Keratinocyte (primary cell): ENCODE data around the gene ARSI. TPM values are rescaled to one million over a fixed set of nuclear protein-coding genes. Genes with fewer than 3 reads are reported as not detected.

Experiments used
- DNase-seq: peaks from one replicate; pipeline ENCODE4 v3.0.0-alpha.2; 2011; ENCODE audit warnings: low read depth, missing footprints, low spot score
- FAIRE-seq: peaks from 2 replicates; lab custom pipeline; 2011; peaks lifted over from hg19 to GRCh38; lab: Jason Lieb, UNC
- H2AFZ ChIP-seq: 2 replicates; pipeline ENCODE4 v1.6.0; 2012; ENCODE audit warnings: low read length, control low read depth, inconsistent platforms; ENCODE audit not compliant: control insufficient read depth
- H3K27ac ChIP-seq: 2 replicates; pipeline ENCODE4 v1.5.1; 2011; ENCODE audit warnings: low read length; ENCODE audit not compliant: control insufficient read depth, insufficient read depth
- H3K27me3 ChIP-seq: 3 replicates; pipeline ENCODE4 v1.6.0; 2011; ENCODE audit warnings: low read length; ENCODE audit not compliant: control insufficient read depth, insufficient read depth; ENCODE audit errors: extremely low read depth
- H3K36me3 ChIP-seq, 2 experiments: 2 replicates in 1 of 2; 3 replicates in 1 of 2; pipeline ENCODE4 v1.5.1; 2011; ENCODE audit warnings: low read length in 2 of 2, mild to moderate bottlenecking in 1 of 2; ENCODE audit not compliant: control insufficient read depth in 2 of 2, insufficient read depth in 2 of 2; ENCODE audit errors: extremely low read depth in 1 of 2
- H3K4me1 ChIP-seq: 3 replicates; pipeline ENCODE4 v1.5.1; 2011; ENCODE audit warnings: low read length; ENCODE audit not compliant: control insufficient read depth, insufficient read depth; ENCODE audit errors: extremely low read depth
- H3K4me2 ChIP-seq: 3 replicates; pipeline ENCODE4 v1.6.0; 2011; ENCODE audit warnings: low read depth, low read length; ENCODE audit not compliant: control insufficient read depth, insufficient read depth; ENCODE audit errors: extremely low read depth
- H3K4me3 ChIP-seq, 3 experiments: fragments of 200-600 bp in 1 of 3; sonication (generic) in 1 of 3; 2 replicates in 2 of 3; 3 replicates in 1 of 3; pipeline ENCODE4 v1.5.1; 2011 to 2016; ENCODE audit warnings: low read length in 3 of 3, mild to moderate bottlenecking in 3 of 3, control low read depth in 2 of 3, inconsistent platforms in 1 of 3, low read depth in 1 of 3, mixed read lengths in 1 of 3, mixed run types in 1 of 3, moderate library complexity in 1 of 3; ENCODE audit not compliant: control insufficient read depth in 2 of 3, insufficient read depth in 2 of 3; ENCODE audit errors: extremely low read depth in 1 of 3
- H3K79me2 ChIP-seq: 2 replicates; pipeline ENCODE4 v1.6.0; 2012; ENCODE audit warnings: low read length; ENCODE audit not compliant: control insufficient read depth, insufficient read depth
- H3K9ac ChIP-seq: 3 replicates; pipeline ENCODE4 v1.6.0; 2011; ENCODE audit warnings: low read length; ENCODE audit not compliant: control insufficient read depth, insufficient read depth; ENCODE audit errors: extremely low read depth
- H3K9me1 ChIP-seq: 3 replicates; pipeline ENCODE4 v1.6.0; 2011; ENCODE audit warnings: low read length; ENCODE audit not compliant: control insufficient read depth, insufficient read depth; ENCODE audit errors: extremely low read depth
- H3K9me3 ChIP-seq: 2 replicates; pipeline ENCODE4 v1.5.1; 2012; ENCODE audit warnings: low read depth, low read length; ENCODE audit not compliant: control insufficient read depth
- H4K20me1 ChIP-seq: 3 replicates; pipeline ENCODE4 v1.6.0; 2011; ENCODE audit warnings: low read length; ENCODE audit not compliant: control insufficient read depth, insufficient read depth; ENCODE audit errors: extremely low read depth
- EZH2 ChIP-seq: IDR thresholded peaks from one replicate; pipeline ENCODE4 v1.6.1; 2012; ENCODE audit warnings: inconsistent platforms, mild to moderate bottlenecking, low read length, moderate library complexity
- dilution Hi-C: fragments of 300-500 bp; cut with MboI; formaldehyde crosslinking; loops from one replicate; pipeline ENCODE4 v1.7.0; 2020; ENCODE audit warnings: low sequenced_read_pairs; ENCODE audit not compliant: extremely low pct_ligation_motif_present
- polyA plus RNA-seq, 5 experiments: library from polyadenylated mRNA; depleted of rRNA in 3 of 5; stranded (reverse) in 3 of 5; stranded (forward) in 1 of 5; unstranded in 1 of 5; fragments of >200 nt; gene quantifications; 1 replicate in 1 of 5; 2 replicates in 3 of 5; 3 replicates in 1 of 5; pipeline versions ENCODE4 v1.2.1 to v1.2.3, GENCODE V29; 2011 to 2012; ENCODE audit warnings: missing spikeins in 2 of 5, low read depth in 1 of 5, low replicate concordance in 1 of 5
- TF ChIP-seq, protein P1 (sequence below), 3 experiments: IDR thresholded peaks in 1 of 3; conservative IDR thresholded peaks in 1 of 3; optimal IDR thresholded peaks in 1 of 3; 2 replicates in 2 of 3; 3 replicates in 1 of 3; pipeline versions ENCODE3 to v1.5.1; 2011; ENCODE audit warnings: low read length in 3 of 3, mild to moderate bottlenecking in 3 of 3, moderate library complexity in 2 of 3, control low read depth in 1 of 3, inconsistent platforms in 1 of 3; ENCODE audit not compliant: insufficient read depth in 2 of 3; ENCODE audit errors: extremely low read depth in 1 of 3

ARSI gene
- polyA plus RNA-seq, 1 donor (not counting 4 experiments of a cell fraction or from before 2014, with no cell fraction given) = 1.7 TPM

DNA sequence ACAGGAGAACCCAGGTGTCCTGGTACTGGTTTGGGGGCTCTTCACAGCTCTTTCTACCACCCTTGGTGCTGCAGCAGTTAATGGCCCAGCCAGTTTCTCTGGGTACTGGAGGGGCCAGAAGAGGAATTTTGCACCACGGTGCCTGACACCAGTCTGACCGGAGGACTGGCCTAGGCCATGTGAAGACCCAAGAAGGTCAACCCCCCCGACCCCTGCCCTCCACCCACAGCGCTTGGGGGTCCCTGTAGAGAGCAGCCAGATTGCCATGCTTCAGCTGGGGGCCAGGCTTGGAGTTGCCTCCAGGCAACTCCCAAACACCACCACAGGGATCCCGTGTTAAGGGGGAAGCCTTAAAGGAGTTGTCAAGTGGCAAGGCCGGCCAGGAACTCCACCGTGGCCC is 6.2 kb downstream of the ARSI start:
- peak overlapping the region; percentile 78 for H3K9ac ChIP-seq
- no peak for FAIRE-seq
- peaks cover 63% of the 10 kb centered on the region for H3K4me1 ChIP-seq
- DNase-seq = no peak
- H3K79me2 ChIP-seq = no peaks in the 10 kb centered on the region
- H3K4me2 ChIP-seq = peak overlapping the region; percentile 77
- peaks cover 3% of the 10 kb centered on the region for H3K27me3 ChIP-seq
- no peak overlapping the region for H2AFZ ChIP-seq
- peaks cover 10% of the 10 kb centered on the region for H3K9me1 ChIP-seq
- no peaks in the 10 kb centered on the region for H3K9me3 ChIP-seq
- dilution Hi-C loops = no loop called here
- H3K27ac ChIP-seq = peak overlapping the region; percentile 94
- no peaks in the 10 kb centered on the region for H3K36me3 ChIP-seq
- H4K20me1 ChIP-seq = no peaks in the 10 kb centered on the region
- TF ChIP-seq, protein P1, sequence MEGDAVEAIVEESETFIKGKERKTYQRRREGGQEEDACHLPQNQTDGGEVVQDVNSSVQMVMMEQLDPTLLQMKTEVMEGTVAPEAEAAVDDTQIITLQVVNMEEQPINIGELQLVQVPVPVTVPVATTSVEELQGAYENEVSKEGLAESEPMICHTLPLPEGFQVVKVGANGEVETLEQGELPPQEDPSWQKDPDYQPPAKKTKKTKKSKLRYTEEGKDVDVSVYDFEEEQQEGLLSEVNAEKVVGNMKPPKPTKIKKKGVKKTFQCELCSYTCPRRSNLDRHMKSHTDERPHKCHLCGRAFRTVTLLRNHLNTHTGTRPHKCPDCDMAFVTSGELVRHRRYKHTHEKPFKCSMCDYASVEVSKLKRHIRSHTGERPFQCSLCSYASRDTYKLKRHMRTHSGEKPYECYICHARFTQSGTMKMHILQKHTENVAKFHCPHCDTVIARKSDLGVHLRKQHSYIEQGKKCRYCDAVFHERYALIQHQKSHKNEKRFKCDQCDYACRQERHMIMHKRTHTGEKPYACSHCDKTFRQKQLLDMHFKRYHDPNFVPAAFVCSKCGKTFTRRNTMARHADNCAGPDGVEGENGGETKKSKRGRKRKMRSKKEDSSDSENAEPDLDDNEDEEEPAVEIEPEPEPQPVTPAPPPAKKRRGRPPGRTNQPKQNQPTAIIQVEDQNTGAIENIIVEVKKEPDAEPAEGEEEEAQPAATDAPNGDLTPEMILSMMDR (optimal IDR thresholded peaks at IDR 0.05 in 1 of 3, IDR thresholded peaks at IDR 0.05 in 1 of 3, conservative IDR thresholded peaks at IDR 0.05 in 1 of 3; ENCODE audit: extremely low read depth in 1 of 3, insufficient read depth in 2 of 3, low read length in 3 of 3) = no peak
- TF ChIP-seq EZH2 = no peak
- H3K4me3 ChIP-seq = no peak overlapping the region

DNA sequence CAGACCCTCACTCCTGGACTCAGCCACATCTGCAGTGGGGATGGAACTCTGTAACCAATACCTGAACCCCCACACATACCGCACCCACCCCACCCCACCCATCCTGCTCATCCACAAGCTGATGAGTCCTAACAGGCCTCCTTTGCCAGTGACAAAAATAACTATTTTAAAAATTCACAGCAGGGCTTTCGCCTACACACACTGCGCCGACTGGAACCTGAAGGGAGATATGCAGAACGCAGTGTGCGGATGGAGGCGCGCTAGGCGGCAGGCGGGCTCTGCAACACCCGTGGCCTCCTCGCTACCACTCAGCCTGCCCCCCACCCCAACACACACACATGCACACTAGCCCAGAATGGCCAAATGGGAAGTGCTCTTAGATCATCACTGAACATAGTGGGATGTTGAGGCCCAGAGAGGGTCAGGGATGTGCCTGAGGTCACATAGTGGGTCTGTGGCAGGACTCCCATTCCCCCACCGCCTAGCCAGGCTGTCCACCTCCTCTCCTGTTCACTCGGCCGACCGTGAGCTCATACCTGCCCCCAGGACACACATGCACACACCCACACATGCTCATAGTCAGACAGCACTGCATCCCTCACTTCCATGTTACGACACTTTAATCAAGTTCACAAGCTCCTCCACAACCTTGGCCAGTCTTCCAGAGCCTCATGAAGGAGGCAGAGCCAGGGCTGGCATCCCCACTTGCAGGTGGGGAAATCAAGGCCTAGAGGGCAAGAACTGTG is 6.8 kb downstream of the ARSI start:
- peak; percentile 59 for DNase-seq
- Histone ChIP-seq H3K4me3 (peak overlapping the region in 1 of 3 experiments; percentile 52), H3K79me2 (no peaks in the 10 kb centered on the region), H4K20me1 (no peaks in the 10 kb centered on the region), H3K9me1 (peaks cover 10% of the 10 kb centered on the region), H2AFZ (peak overlapping the region; percentile 34), H3K27ac (peak overlapping the region; percentile 94), H3K27me3 (peaks cover 3% of the 10 kb centered on the region), H3K4me1 (peaks cover 62% of the 10 kb centered on the region), H3K9ac (peak overlapping the region; percentile 78), H3K4me2 (peak overlapping the region; percentile 77), H3K36me3 (no peaks in the 10 kb centered on the region), H3K9me3 (no peaks in the 10 kb centered on the region)
- dilution Hi-C loops = no loop called here
- FAIRE-seq = peak; percentile 65
- TF ChIP-seq EZH2 = no peak
- TF ChIP-seq, protein P1 (optimal IDR thresholded peaks at IDR 0.05 in 1 of 3, IDR thresholded peaks at IDR 0.05 in 1 of 3, conservative IDR thresholded peaks at IDR 0.05 in 1 of 3; ENCODE audit: extremely low read depth in 1 of 3, insufficient read depth in 2 of 3, low read length in 3 of 3) = peak in 1 of 3 experiments; percentile 5
